Coronary artery (tissue), 2 donors: ENCODE data around the gene PAQR7.

Experiments
- DNase-seq: peaks from one replicate; pipeline ENCODE4 v3.0.0-alpha.2; 2017; ENCODE audit warnings: low spot score
- H3K27ac ChIP-seq, 2 donors: fragments of 200-600 bp; sonication (generic); one replicate each; pipeline ENCODE4 v1.5.1; 2016 to 2019
- H3K4me3 ChIP-seq: fragments of 200-600 bp; sonication (generic); 2 replicates; pipeline ENCODE4 v1.5.1; 2016; ENCODE audit warnings: mild to moderate bottlenecking, moderate library complexity
- CTCF ChIP-seq: fragments of 200-600 bp; sonication (generic); IDR thresholded peaks from one replicate; pipeline ENCODE4 v1.5.1; 2019; ENCODE audit warnings: antibody characterized with exemption

PAQR7 gene

GRCh38 chr1:25874209-25874608, 1.3 kb downstream of the PAQR7 start:
- no peak overlapping the region for H3K27ac ChIP-seq
- peak overlapping the region; percentile 87 for H3K4me3 ChIP-seq
- TF ChIP-seq CTCF, result no peak
- no peak for DNase-seq

DNA sequence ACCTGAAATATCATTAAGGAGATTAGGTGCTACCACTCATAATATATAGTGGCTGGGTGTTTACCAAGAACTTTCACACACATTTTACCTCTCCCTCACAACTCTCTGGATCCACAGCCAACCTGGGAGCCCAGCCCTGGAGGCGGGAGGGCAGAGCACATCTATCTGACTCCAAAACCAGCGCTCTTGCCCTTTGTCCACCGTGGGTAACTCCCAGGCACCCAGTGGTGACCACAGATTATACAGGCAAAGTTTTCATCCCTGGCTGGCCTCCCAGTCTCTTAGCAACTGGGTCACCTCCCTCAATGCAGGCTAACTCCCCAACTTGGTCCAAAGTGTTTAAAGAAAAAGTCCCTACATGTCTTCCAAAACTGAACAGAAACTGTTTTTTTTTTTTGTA, 2.4 kb downstream of the PAQR7 start:
- TF ChIP-seq CTCF, result no peak
- no peak for DNase-seq
- H3K27ac ChIP-seq, result peak overlapping the region in 1 of 2 donors; percentile 6
- H3K4me3 ChIP-seq, result no peak overlapping the region

GRCh38 chr1:25872713-25873112, 2.8 kb downstream of the PAQR7 start:
- Histone ChIP-seq H3K4me3 (no peak overlapping the region), H3K27ac (peak overlapping the region in 1 of 2 donors; percentile 6)
- TF ChIP-seq CTCF, result no peak
- no peak for DNase-seq

GRCh38 chr1:25871704-25872494, 3.6 kb downstream of the PAQR7 start:
- Histone ChIP-seq H3K27ac (no peak overlapping the region), H3K4me3 (no peak overlapping the region)
- TF ChIP-seq CTCF, result no peak
- no peak for DNase-seq

GRCh38 chr1:25871086-25871703, 4.3 kb downstream of the PAQR7 start:
- Histone ChIP-seq H3K27ac (no peak overlapping the region), H3K4me3 (no peak overlapping the region)
- no peak for TF ChIP-seq CTCF
- no peak for DNase-seq

DNA sequence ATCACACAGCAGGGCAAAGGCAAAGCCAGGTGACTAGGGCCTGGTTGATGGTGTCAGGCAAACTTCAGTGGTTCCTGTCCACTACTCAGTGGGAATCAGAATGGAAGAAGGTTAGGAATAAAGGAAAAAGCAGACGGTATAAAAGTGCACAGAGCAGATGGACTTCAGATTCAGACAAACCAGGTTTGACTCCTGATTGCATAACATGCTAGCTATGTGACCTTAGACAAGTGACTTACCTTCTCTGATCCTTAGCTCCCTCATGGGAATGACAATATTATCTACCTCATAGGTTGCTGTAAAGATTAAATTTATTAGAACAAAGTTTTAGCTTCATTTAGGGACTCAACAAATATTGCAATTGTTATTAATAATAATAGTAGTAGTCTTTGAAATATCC, 4.9 kb downstream of the PAQR7 start:
- no peak overlapping the region for H3K4me3 ChIP-seq
- no peak for TF ChIP-seq CTCF
- DNase-seq, result no peak
- H3K27ac ChIP-seq, result no peak overlapping the region
